Transverse colon (tissue), 4 donors: ENCODE results near the gene ACP7. TPM values are rescaled to one million over a fixed set of nuclear protein-coding genes. Genes with fewer than 3 reads are reported as not detected.

ENCODE experiments used
- DNase-seq: peaks from one replicate; pipeline ENCODE4 v3.0.0-alpha.2; 2019
- H3K27ac ChIP-seq, 4 donors: fragments of 200-600 bp; sonication (generic); 2 replicates each; pipeline ENCODE4 v1.5.1; 2016 to 2018; ENCODE audit warnings: inconsistent platforms in 4 of 4
- H3K27me3 ChIP-seq: fragments of 200-600 bp; sonication (generic); 2 replicates; pipeline ENCODE4 v1.5.1; 2017; ENCODE audit warnings: inconsistent platforms
- H3K36me3 ChIP-seq, 4 donors: fragments of 200-600 bp; sonication (generic); 2 replicates each; pipeline ENCODE4 v1.5.1; 2017 to 2019; ENCODE audit warnings: inconsistent platforms in 4 of 4
- H3K4me1 ChIP-seq, 4 donors: fragments of 200-600 bp; sonication (generic); 2 replicates each; pipeline ENCODE4 v1.5.1; 2017 to 2020; ENCODE audit warnings: inconsistent platforms in 4 of 4
- H3K4me3 ChIP-seq, 4 donors: fragments of 200-600 bp; sonication (generic); 1 replicate in 1 of 4; 2 replicates in 3 of 4; pipeline versions ENCODE4 v1.5.1 to v1.6.1; 2017 to 2019; ENCODE audit warnings: inconsistent platforms in 4 of 4
- H3K9me3 ChIP-seq, 2 donors: fragments of 200-600 bp; sonication (generic); 2 replicates each; pipeline ENCODE4 v1.5.1; 2017 to 2019; ENCODE audit warnings: inconsistent platforms in 2 of 2
- EP300 ChIP-seq: sonication (generic); formaldehyde crosslinking; IDR thresholded peaks from one replicate; pipeline ENCODE4 v1.6.1; 2017; ENCODE audit warnings: antibody characterized with exemption, low read depth
- POLR2A ChIP-seq: fragments of 450-650 bp; IDR thresholded peaks from one replicate; pipeline ENCODE4 v1.6.1; 2016; ENCODE audit warnings: antibody characterized with exemption, mild to moderate bottlenecking, moderate library complexity
- POLR2AphosphoS5 ChIP-seq, 3 donors: sonication (generic); formaldehyde crosslinking; IDR thresholded peaks; one replicate each; pipeline ENCODE4 v1.6.1; 2016; ENCODE audit warnings: antibody characterized with exemption in 3 of 3
- WGBS, 2 donors: methylation state at CpG; one replicate each; pipeline ENCODE4 v1.1.5; 2018; ENCODE audit warnings: low coverage in 1 of 2; 5-methylcytosine and 5-hydroxymethylcytosine counted together
- in situ Hi-C, 4 donors: fragments of 200-750 bp; cut with MboI; loops; one replicate each; pipeline versions ENCODE4 v1.15.0 to v1.15.1; 2017; ENCODE audit warnings: low sequenced_read_pairs in 3 of 4, low pct_ligation_motif_present in 1 of 4, low pct_unique_long_range_greater_than_20kb in 1 of 4
- intact Hi-C: fragments of 100-400 bp; cut with DNase I; formaldehyde crosslinking; loops from one replicate; pipeline ENCODE4 v1.15.1; 2023; ENCODE audit warnings: low total_unique reads
- total RNA-seq, 4 donors: library from RNA; depleted of rRNA; stranded (reverse); fragments of >200 nt; gene quantifications; one replicate each; pipeline ENCODE4 v1.1.0, GENCODE V29; 2016
- TF ChIP-seq, protein P1 (sequence below), 5 experiments: fragments of 200-600 bp in 3 of 5; fragments of 450-650 bp in 2 of 5; sonication (generic) in 3 of 5; IDR thresholded peaks; 1 replicate in 2 of 5; 2 replicates in 3 of 5; pipeline ENCODE4 v1.5.1; 2016 to 2017; ENCODE audit warnings: antibody characterized with exemption in 5 of 5, inconsistent platforms in 3 of 5, mild to moderate bottlenecking in 2 of 5, moderate library complexity in 1 of 5

The ACP7 gene
- total RNA-seq, 4 donors from 2014 or later = not detected

- Histone ChIP-seq H3K27me3 (no peaks in the 10 kb centered on the region), H3K27ac (peak overlapping the region; percentile 86 to 96 (median 93)), H3K4me3 (no peak overlapping the region), H3K36me3 (no peaks in the 10 kb centered on the region), H3K9me3 (no peaks in the 10 kb centered on the region), H3K4me1 (peaks cover 39 to 87% (median 75%) of the 10 kb centered on the region in 4 donors)
- in situ Hi-C loops (loop anchor here in 1 of 4 donors (10.0 kb wide), 1 partner anchor 206 kb away; the partner anchor contains the start of gene GMFG), intact Hi-C loops (loop anchor here (5.0 kb wide), 1 partner anchor 407 kb away; no protein-coding TSS in a partner anchor)
- no peak for DNase-seq
- 90 to 94% methylated on average over 4 to 11 of the region's 11 CpGs for WGBS, 2 donors
- TF ChIP-seq POLR2AphosphoS5 (IDR thresholded peaks at IDR 0.05) (no peak), EP300 (no peak), POLR2A (no peak)
- TF ChIP-seq, protein P1, sequence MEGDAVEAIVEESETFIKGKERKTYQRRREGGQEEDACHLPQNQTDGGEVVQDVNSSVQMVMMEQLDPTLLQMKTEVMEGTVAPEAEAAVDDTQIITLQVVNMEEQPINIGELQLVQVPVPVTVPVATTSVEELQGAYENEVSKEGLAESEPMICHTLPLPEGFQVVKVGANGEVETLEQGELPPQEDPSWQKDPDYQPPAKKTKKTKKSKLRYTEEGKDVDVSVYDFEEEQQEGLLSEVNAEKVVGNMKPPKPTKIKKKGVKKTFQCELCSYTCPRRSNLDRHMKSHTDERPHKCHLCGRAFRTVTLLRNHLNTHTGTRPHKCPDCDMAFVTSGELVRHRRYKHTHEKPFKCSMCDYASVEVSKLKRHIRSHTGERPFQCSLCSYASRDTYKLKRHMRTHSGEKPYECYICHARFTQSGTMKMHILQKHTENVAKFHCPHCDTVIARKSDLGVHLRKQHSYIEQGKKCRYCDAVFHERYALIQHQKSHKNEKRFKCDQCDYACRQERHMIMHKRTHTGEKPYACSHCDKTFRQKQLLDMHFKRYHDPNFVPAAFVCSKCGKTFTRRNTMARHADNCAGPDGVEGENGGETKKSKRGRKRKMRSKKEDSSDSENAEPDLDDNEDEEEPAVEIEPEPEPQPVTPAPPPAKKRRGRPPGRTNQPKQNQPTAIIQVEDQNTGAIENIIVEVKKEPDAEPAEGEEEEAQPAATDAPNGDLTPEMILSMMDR (IDR thresholded peaks at IDR 0.05) = no peak
Measured at GRCh38 chr19:39129116-39129515, 44.9 kb downstream of the ACP7 start.

DNA sequence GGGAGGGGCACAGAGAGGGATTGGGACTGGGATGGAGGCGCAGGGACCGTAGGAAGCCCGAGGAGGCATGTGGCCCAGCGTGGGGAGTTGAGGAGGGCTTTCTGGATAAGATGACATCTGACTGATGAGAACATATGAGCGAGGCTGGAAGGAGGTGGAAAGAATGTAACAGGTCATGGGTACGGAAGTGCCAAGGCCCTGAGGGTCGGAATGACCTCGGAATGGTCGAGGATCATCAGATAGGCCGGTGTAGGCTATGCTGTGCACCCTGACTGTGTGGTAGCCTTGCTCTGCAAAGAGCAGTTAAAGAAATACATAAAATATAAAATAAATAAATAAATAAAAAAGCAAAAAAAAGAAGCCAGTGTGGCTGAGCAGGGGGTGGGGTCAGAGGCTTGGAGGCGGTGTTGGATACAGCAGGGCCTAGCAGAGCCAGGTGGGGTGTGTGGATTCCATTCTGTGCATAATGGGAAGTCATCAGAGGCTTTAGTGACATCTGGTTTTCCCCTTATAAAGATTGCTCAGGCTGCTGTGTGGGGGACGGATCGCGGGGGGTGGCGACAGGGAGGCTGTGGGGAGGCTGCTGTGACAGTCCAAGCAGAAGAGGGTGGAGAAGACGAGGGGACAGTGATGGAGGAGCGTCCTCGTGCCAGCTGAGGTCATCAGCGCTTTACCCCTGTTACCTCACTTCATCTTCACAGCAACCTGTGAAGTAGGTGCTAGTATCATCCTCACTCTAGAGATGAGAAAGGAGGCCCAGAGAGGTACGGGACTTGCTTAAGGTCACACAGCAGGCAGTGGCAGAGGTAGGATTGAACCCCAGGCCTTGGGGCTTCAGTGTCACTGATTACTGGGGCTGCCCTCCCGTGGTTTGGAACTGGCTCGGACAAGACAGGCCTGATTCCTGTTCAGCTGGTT, 46.4 kb downstream of the ACP7 start:
- peaks cover 39 to 83% (median 72%) of the 10 kb centered on the region in 4 donors for H3K4me1 ChIP-seq
- H3K9me3 ChIP-seq = no peaks in the 10 kb centered on the region
- intact Hi-C loops = no loop called here
- no peak overlapping the region for H3K4me3 ChIP-seq
- peak overlapping the region; percentile 13 to 55 (median 30) for H3K27ac ChIP-seq
- TF ChIP-seq EP300 = no peak
- no peak for TF ChIP-seq POLR2AphosphoS5 (IDR thresholded peaks at IDR 0.05)
- no peak for TF ChIP-seq POLR2A
- TF ChIP-seq, protein P1 (IDR thresholded peaks at IDR 0.05) = no peak
- no peaks in the 10 kb centered on the region for H3K36me3 ChIP-seq
- H3K27me3 ChIP-seq = no peaks in the 10 kb centered on the region
- WGBS, 2 donors = 82 to 83% methylated on average over 16 to 22 of the region's 22 CpGs
- in situ Hi-C loops = no loop called here
- no peak for DNase-seq

DNA sequence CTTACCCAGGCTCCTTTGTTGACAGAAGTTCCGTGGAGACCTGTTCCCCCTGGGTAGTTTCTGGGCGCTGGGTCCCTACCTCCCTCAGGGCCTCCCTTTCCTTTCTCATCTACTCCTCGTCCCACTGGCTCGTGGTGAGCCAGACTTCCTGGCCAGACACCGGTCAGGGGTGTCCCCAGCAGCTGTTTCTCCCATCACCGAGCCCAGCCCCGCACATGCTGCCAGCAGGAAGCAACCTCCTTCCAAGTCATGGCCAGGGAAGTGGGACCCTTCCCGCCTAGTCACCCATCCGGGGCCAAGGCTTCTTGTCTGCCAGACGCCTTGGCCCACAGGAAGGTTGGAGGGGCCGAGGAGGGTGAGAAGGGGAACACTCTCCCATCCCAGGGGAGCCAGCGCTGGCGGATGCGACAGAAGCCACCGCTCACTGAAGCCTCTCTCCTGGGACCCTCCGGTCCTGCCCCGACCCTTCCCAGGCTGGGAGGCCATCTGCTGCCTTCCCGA, 47.1 kb downstream of the ACP7 start:
- Histone ChIP-seq H3K4me3 (no peak overlapping the region), H3K36me3 (no peaks in the 10 kb centered on the region), H3K4me1 (peaks cover 42 to 89% (median 78%) of the 10 kb centered on the region in 4 donors), H3K9me3 (no peaks in the 10 kb centered on the region), H3K27ac (peak overlapping the region; percentile 13 to 55 (median 30)), H3K27me3 (no peaks in the 10 kb centered on the region)
- TF ChIP-seq POLR2AphosphoS5 (IDR thresholded peaks at IDR 0.05) = no peak
- no peak for DNase-seq
- 50% methylated on average over 18 of the region's 18 CpGs; no CpG with 5 or more reads in 1 of the 2 donors for WGBS, 2 donors
- in situ Hi-C loops = no loop called here
- intact Hi-C loops = no loop called here

DNA sequence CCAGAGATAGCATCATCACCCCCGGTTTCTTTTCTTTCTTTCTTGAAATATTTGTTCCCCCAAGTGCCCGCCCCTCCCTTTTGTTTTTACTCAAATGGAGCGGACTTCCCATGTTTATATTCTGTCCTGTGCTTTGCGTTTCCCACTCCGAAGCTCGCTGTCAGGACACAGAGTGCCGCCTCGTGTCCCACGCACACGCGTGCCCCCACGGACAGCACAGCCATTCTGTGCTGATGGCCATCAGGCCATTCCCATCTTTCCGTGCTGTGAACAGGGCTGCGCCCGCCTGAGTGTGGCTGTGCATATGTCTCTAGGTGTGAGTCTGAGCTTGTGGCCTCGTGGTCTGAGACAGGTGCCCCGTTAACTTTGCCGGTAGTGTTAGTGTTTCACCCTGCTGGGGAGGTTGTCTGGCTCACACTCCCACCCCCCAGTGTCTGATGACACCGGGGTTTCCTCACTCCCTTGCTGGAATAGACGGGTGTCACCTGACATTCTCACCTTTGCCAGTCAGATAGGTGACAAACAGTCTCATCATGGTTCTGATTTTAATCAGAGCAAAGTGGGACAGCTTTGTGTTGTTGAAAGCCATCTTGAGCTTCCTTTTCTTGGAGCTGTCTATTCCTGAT, 48.3 kb downstream of the ACP7 start:
- Histone ChIP-seq H3K9me3 (no peaks in the 10 kb centered on the region), H3K27ac (peak overlapping the region; percentile 13 to 55 (median 26)), H3K4me3 (no peak overlapping the region), H3K27me3 (no peaks in the 10 kb centered on the region), H3K4me1 (peaks cover 45 to 89% (median 78%) of the 10 kb centered on the region in 4 donors), H3K36me3 (no peaks in the 10 kb centered on the region)
- intact Hi-C loops = no loop called here
- TF ChIP-seq POLR2AphosphoS5 (IDR thresholded peaks at IDR 0.05) (no peak), POLR2A (no peak), EP300 (no peak)
- TF ChIP-seq, protein P1 (IDR thresholded peaks at IDR 0.05) = no peak
- 68 to 78% methylated on average over 8 to 20 of the region's 20 CpGs for WGBS, 2 donors
- DNase-seq = no peak
- in situ Hi-C loops = no loop called here
